ENCODE measurements around the gene RASSF4. TPM values are rescaled to one million over a fixed set of nuclear protein-coding genes. Genes with fewer than 3 reads are reported as not detected.

RASSF4 gene
- total and polyA plus RNA-seq, 3 experiments from 2014 or later = 0.85 to 2.8 (median 2.8) TPM

DNA sequence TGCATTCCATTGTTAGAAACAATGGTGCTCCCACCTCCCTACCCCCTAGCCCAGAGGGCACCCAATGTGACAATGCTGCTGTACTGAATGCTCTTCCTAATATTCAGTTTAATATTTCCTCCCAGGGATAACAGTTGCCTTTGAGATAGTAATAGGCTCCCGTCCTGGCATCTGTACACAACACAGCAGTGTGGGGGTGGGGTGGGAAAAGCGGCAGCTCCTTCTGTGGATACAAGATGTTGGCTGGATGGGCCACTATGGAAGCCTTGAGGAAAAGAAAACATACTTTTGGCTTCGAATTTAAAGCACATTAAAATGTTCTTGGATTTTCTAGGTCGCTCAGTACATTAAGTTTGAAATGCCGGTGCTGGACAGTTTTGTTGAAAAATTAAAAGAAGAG is 32.0 kb downstream of the RASSF4 start:
- CTCF ChIA-PET = interaction anchor here (2.0 kb wide), 1 partner anchor 59 kb away, joined by 6 read pairs; no protein-coding TSS in a partner anchor
- POLR2A ChIA-PET = no interaction called here
- peaks cover 18 to 26% (median 24%) of the 10 kb centered on the region in 3 donors for H3K4me1 Mint-ChIP-seq

DNA sequence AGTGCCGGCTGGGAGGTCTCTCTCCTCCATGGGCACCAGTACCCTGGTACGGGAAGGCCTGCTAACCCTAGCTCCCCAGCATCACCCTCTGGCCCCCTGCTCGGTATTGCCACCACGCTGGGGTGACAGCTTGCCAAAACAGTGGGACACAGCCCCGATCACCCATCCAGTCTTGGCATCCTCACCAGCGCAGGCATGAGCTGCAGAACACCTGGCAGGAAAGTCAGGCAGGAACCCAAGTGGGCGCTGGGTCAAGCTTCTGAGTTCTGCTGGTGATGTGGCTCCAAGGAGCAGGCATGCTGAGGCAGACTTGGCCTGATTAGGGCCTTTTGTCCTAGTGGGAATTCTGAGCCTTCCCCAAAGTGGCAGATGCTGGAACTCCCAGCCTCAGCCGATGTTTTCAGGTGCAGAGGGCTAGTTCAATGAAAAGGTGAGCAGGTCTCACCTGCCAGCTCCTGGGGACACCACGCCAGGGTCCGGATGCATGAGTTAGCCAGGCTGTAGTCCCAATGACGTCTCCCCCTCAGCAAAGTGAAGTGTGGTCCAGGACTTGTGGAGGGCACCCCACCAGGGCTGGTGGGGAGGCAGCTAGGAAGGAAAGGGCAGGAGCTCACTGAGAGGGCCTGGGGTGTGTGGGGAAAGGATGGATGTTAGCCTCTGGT is 32.6 kb downstream of the RASSF4 start:
- H3K27me3 ChIP-seq (ENCODE audit: insufficient read depth, low read length, poor library complexity, severe bottlenecking) = no peaks in the 10 kb centered on the region
- CTCF ChIA-PET = interaction anchor here (1.1 to 2.0 kb wide), 2 partner anchors 11 to 59 kb away, joined by 3 to 6 read pairs; no protein-coding TSS in a partner anchor
- no peaks in the 10 kb centered on the region for H3K9me3 Mint-ChIP-seq
- H3K9me3 ChIP-seq (ENCODE audit: low read length) = no peaks in the 10 kb centered on the region
- no peak overlapping the region for H3K4me3 Mint-ChIP-seq
- H3K4me1 ChIP-seq (ENCODE audit: insufficient read depth, low read length) = peaks cover 21% of the 10 kb centered on the region
- peaks cover 3 to 6% of the 10 kb centered on the region in 2 donors for H3K27me3 Mint-ChIP-seq
- peaks cover 18 to 30% (median 25%) of the 10 kb centered on the region in 3 donors for H3K4me1 Mint-ChIP-seq
- H3K36me3 ChIP-seq (ENCODE audit: insufficient read depth, low read length) = no peaks in the 10 kb centered on the region
- POLR2A ChIA-PET = no interaction called here
- H3K27ac Mint-ChIP-seq = peak overlapping the region in 1 of 8 donors; percentile 36
- no peaks in the 10 kb centered on the region for H3K36me3 Mint-ChIP-seq
- H3K27ac ChIP-seq (ENCODE audit: low read depth, low read length) = no peak overlapping the region
- H3K4me3 ChIP-seq (ENCODE audit: low read length) = no peak overlapping the region
- DNase-seq = no peak

More for the DNA sequence above, 32.0 kb downstream of the RASSF4 start:
- H3K27me3 ChIP-seq (ENCODE audit: insufficient read depth, low read length, poor library complexity, severe bottlenecking) = no peaks in the 10 kb centered on the region
- no peak overlapping the region for H3K4me3 Mint-ChIP-seq
- H3K36me3 ChIP-seq (ENCODE audit: insufficient read depth, low read length) = no peaks in the 10 kb centered on the region
- no peak for DNase-seq
- H3K4me1 ChIP-seq (ENCODE audit: insufficient read depth, low read length) = peaks cover 21% of the 10 kb centered on the region
- H3K9me3 ChIP-seq (ENCODE audit: low read length) = no peaks in the 10 kb centered on the region
- no peak overlapping the region for H3K27ac ChIP-seq (ENCODE audit: low read depth, low read length)
- peak overlapping the region in 2 of 8 donors; percentile 29 to 36 for H3K27ac Mint-ChIP-seq
- H3K4me3 ChIP-seq (ENCODE audit: low read length) = no peak overlapping the region
- H3K36me3 Mint-ChIP-seq = no peaks in the 10 kb centered on the region
- H3K27me3 Mint-ChIP-seq = peaks cover 3 to 6% of the 10 kb centered on the region in 2 donors
- no peaks in the 10 kb centered on the region for H3K9me3 Mint-ChIP-seq

DNA sequence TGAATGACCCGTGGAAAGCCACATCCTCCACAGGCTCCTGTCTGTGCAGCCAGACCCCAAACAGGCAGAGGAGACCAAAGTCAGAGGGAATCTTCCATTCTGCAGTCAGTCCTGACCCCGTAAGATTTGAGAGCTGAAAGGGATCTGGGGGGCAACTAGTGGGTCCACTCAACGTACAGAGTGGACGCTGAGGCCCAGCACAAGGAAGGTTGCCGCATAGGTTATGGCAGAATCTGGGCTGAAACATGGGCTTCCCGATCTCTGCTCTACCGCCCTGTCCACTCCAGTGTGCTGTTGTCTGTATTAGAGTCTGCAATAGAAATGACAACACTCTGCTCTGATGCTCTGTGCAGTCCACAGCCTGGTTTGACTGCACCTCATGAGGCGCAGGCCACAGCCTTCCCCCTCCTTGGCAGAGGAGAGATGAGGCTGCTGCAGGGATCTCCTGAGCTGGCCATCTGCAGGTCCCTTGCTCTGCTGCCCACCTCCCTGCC is 33.2 kb downstream of the RASSF4 start:
- H3K27ac ChIP-seq (ENCODE audit: low read depth, low read length) = no peak overlapping the region
- CTCF ChIA-PET = interaction anchor here (1.1 to 2.0 kb wide), 2 partner anchors 11 to 60 kb away, joined by 3 to 6 read pairs; no protein-coding TSS in a partner anchor
- Mint-ChIP-seq H3K9me3 (no peaks in the 10 kb centered on the region), H3K4me1 (peaks cover 18 to 31% (median 27%) of the 10 kb centered on the region in 3 donors), H3K27ac (peak overlapping the region in 1 of 8 donors; percentile 70), H3K27me3 (peaks cover 3 to 4% of the 10 kb centered on the region in 2 donors), H3K4me3 (no peak overlapping the region), H3K36me3 (no peaks in the 10 kb centered on the region)
- H3K36me3 ChIP-seq (ENCODE audit: insufficient read depth, low read length) = no peaks in the 10 kb centered on the region
- H3K27me3 ChIP-seq (ENCODE audit: insufficient read depth, low read length, poor library complexity, severe bottlenecking) = no peaks in the 10 kb centered on the region
- no peaks in the 10 kb centered on the region for H3K9me3 ChIP-seq (ENCODE audit: low read length)
- H3K4me3 ChIP-seq (ENCODE audit: low read length) = no peak overlapping the region
- POLR2A ChIA-PET = no interaction called here
- no peak for DNase-seq
- H3K4me1 ChIP-seq (ENCODE audit: insufficient read depth, low read length) = peaks cover 21% of the 10 kb centered on the region

DNA sequence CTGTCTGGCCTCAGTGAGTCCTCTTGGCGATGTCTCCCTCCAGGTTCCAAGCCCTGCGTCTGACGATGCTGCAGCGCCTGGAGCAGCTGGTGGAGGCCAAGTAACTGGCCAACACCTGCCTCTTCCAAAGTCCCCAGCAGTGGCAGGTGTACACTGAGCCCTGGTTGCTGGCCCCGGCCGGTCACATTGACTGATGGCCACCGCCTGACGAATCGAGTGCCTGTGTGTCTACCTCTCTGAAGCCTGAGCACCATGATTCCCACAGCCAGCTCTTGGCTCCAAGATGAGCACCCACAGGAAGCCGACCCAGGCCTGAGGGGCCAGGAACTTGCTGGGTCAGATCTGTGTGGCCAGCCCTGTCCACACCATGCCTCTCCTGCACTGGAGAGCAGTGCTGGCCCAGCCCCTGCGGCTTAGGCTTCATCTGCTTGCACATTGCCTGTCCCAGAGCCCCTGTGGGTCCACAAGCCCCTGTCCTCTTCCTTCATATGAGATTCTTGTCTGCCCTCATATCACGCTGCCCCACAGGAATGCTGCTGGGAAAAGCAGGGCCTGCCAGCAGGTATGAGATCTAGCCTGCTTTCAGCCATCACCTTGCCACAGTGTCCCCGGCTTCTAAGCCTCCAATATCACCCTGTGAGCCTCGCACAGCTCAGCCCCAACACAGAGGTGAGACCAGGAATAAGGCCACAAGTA is 33.8 kb downstream of the RASSF4 start:
- no peak overlapping the region for H3K27ac ChIP-seq (ENCODE audit: low read depth, low read length)
- DNase-seq = no peak
- peaks cover 2 to 3% of the 10 kb centered on the region in 2 donors for H3K27me3 Mint-ChIP-seq
- H3K4me1 ChIP-seq (ENCODE audit: insufficient read depth, low read length) = peaks cover 21% of the 10 kb centered on the region
- CTCF ChIA-PET = interaction anchor here (2.0 kb wide), 1 partner anchor 61 kb away, joined by 6 read pairs; no protein-coding TSS in a partner anchor
- no peaks in the 10 kb centered on the region for H3K27me3 ChIP-seq (ENCODE audit: insufficient read depth, low read length, poor library complexity, severe bottlenecking)
- no peaks in the 10 kb centered on the region for H3K36me3 ChIP-seq (ENCODE audit: insufficient read depth, low read length)
- peaks cover 18 to 31% (median 27%) of the 10 kb centered on the region in 3 donors for H3K4me1 Mint-ChIP-seq
- POLR2A ChIA-PET = no interaction called here
- no peaks in the 10 kb centered on the region for H3K9me3 ChIP-seq (ENCODE audit: low read length)
- no peaks in the 10 kb centered on the region for H3K9me3 Mint-ChIP-seq
- H3K4me3 ChIP-seq (ENCODE audit: low read length) = no peak overlapping the region
- no peak overlapping the region for H3K4me3 Mint-ChIP-seq
- peak overlapping the region in 3 of 8 donors; percentile 29 to 57 (median 47) for H3K27ac Mint-ChIP-seq
- H3K36me3 Mint-ChIP-seq = no peaks in the 10 kb centered on the region

DNA sequence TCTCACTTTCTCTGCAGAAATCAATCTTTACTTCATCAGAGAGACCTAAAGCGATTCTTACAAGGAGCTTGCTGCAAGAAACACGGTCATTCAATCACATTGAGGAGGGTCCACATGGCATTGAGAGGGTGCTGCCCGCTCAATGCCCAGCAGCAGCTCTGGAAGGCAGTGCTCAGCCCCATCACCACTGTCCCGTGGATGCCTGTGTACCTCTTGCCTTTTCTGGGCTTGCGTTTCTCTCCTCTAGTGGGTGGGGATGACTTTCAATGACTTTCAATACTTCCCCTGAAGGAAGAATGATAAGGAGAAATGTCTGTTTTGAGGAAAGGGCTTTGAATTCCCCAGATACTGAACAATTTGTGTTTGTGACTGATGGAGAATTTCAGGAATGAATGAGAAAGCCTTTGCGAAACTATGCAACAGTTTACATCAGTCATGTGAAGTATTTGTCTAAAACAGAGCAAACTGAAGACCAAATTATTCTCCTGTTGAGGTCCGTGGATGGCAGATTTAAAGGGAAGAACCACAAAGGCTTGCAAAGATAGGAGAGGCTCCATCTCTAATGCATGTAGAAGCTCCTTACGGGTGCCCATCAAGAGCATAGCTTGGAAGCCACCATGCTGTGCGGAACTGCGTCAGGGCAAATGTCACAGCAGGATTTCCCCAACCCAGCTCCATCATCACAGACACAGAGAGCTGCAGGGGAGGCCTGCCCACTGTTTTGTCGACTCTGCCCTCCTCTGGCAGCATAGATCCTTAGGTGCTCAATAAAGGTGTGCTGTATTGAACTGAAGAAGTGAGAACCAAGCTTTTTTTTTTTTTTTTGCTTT is 34.5 kb downstream of the RASSF4 start:
- no peaks in the 10 kb centered on the region for H3K27me3 ChIP-seq (ENCODE audit: insufficient read depth, low read length, poor library complexity, severe bottlenecking)
- Mint-ChIP-seq H3K9me3 (no peaks in the 10 kb centered on the region), H3K27ac (peak overlapping the region in 5 of 8 donors; percentile 15 to 58 (median 36)), H3K27me3 (peaks cover 2 to 3% of the 10 kb centered on the region in 2 donors), H3K4me1 (peaks cover 18 to 31% (median 27%) of the 10 kb centered on the region in 3 donors), H3K36me3 (no peaks in the 10 kb centered on the region), H3K4me3 (no peak overlapping the region)
- no peak for DNase-seq
- H3K9me3 ChIP-seq (ENCODE audit: low read length) = no peaks in the 10 kb centered on the region
- H3K4me3 ChIP-seq (ENCODE audit: low read length) = no peak overlapping the region
- H3K27ac ChIP-seq (ENCODE audit: low read depth, low read length) = no peak overlapping the region
- H3K4me1 ChIP-seq (ENCODE audit: insufficient read depth, low read length) = peaks cover 21% of the 10 kb centered on the region
- no peaks in the 10 kb centered on the region for H3K36me3 ChIP-seq (ENCODE audit: insufficient read depth, low read length)
- ChIA-PET CTCF (interaction anchor here (1.5 kb wide), 1 partner anchor 9 kb away, joined by 6 read pairs; no protein-coding TSS in a partner anchor), POLR2A (no interaction called here)

DNA sequence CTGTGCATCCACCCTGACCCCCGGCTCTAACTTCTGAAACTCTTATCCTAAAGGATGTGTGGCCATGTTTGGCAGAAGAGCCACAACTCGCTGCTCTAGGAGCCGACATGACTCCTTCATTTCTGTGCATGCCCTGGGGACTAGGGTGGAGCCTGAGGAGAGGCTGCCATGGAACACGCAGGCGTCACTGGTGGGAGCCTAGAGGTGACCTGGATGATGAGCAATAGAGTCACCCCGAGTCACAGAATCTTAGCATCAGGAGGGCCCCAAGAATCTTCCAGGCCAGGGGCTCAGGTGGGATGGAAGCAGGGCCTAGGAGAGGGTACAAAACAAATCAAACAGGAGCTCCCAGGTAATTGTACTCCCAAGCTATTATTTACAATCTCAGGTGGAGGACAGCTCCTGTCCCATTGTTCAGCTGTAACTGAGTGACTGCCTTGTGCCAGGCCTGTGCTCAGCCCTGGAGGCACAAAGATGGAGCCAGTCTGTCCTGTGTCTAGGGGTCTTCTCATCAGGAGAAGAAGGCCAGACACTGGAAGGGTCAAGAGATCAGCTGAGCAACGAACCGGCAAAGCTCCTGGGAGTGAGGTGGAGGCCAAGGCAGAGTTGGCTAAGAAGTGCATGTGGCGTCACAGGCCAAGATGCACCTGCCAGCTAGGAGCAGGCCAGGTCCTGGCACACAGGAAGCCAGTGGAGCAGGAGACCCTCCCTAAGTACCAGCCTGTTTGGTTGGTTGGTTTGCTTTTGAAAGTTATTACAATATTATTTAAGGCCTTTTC is 35.3 kb downstream of the RASSF4 start:
- Mint-ChIP-seq H3K4me1 (peaks cover 22 to 36% (median 32%) of the 10 kb centered on the region in 3 donors), H3K4me3 (peak overlapping the region in 2 of 7 donors; percentile 3 to 38), H3K9me3 (no peaks in the 10 kb centered on the region), H3K27ac (peak overlapping the region in 7 of 8 donors; percentile 15 to 83 (median 68)), H3K36me3 (no peaks in the 10 kb centered on the region), H3K27me3 (peaks cover 1 to 3% of the 10 kb centered on the region in 2 donors)
- CTCF ChIA-PET = interaction anchor here (0.6 to 1.6 kb wide), 3 partner anchors 8 to 130 kb away, joined by 3 to 6 read pairs (median 4); no protein-coding TSS in a partner anchor
- no peaks in the 10 kb centered on the region for H3K9me3 ChIP-seq (ENCODE audit: low read length)
- DNase-seq = no peak
- POLR2A ChIA-PET = no interaction called here
- no peak overlapping the region for H3K4me3 ChIP-seq (ENCODE audit: low read length)
- H3K27me3 ChIP-seq (ENCODE audit: insufficient read depth, low read length, poor library complexity, severe bottlenecking) = no peaks in the 10 kb centered on the region
- no peak overlapping the region for H3K27ac ChIP-seq (ENCODE audit: low read depth, low read length)
- no peaks in the 10 kb centered on the region for H3K36me3 ChIP-seq (ENCODE audit: insufficient read depth, low read length)
- peaks cover 21% of the 10 kb centered on the region for H3K4me1 ChIP-seq (ENCODE audit: insufficient read depth, low read length)

DNA sequence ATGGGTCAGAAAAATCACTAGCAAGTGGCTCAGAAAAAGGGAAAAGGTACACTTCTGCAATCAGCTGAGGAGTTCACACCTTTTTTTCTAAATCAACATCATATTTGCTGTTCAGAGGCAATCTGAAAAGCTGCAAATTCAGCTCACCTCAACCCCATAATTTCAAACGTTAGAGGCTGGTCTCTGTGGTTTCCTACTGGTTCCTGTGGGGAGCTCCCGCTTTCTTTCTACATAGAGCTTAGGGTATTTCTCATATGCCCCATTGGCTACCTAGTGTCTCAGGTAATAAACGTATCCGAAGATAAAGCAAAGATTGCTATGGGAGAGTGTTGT is 35.9 kb downstream of the RASSF4 start:
- H3K4me3 Mint-ChIP-seq = peak overlapping the region in 6 of 7 donors; percentile 3 to 81 (median 28)
- no peaks in the 10 kb centered on the region for H3K9me3 Mint-ChIP-seq
- peaks cover 28 to 42% (median 38%) of the 10 kb centered on the region in 3 donors for H3K4me1 Mint-ChIP-seq
- H3K9me3 ChIP-seq (ENCODE audit: low read length) = no peaks in the 10 kb centered on the region
- H3K27me3 ChIP-seq (ENCODE audit: insufficient read depth, low read length, poor library complexity, severe bottlenecking) = no peaks in the 10 kb centered on the region
- DNase-seq = peak in 1 of 5 donors; percentile 23
- peaks cover 0 to 2% of the 10 kb centered on the region in 2 donors for H3K27me3 Mint-ChIP-seq
- peaks cover 0 to 1% (median 0%) of the 10 kb centered on the region in 3 donors for H3K36me3 Mint-ChIP-seq
- POLR2A ChIA-PET = no interaction called here
- peak overlapping the region in 7 of 8 donors; percentile 5 to 83 (median 51) for H3K27ac Mint-ChIP-seq
- H3K4me1 ChIP-seq (ENCODE audit: insufficient read depth, low read length) = peaks cover 27% of the 10 kb centered on the region
- H3K4me3 ChIP-seq (ENCODE audit: low read length) = no peak overlapping the region
- CTCF ChIA-PET = interaction anchor here (0.6 to 1.6 kb wide), 3 partner anchors 8 to 131 kb away, joined by 3 to 6 read pairs (median 4); no protein-coding TSS in a partner anchor
- H3K36me3 ChIP-seq (ENCODE audit: insufficient read depth, low read length) = no peaks in the 10 kb centered on the region
- no peak overlapping the region for H3K27ac ChIP-seq (ENCODE audit: low read depth, low read length)

Data from CD8-positive, alpha-beta memory T cell (primary cell).